Neural cell (in vitro differentiated cells): ENCODE results near the gene NR2F1-AS1.

Source experiments
- CTCF ChIP-seq: fragments of 450-650 bp; IDR thresholded peaks from 2 replicates; pipeline ENCODE4 v1.5.1; 2014; ENCODE audit warnings: antibody characterized with exemption, mild to moderate bottlenecking, moderate library complexity; ENCODE audit not compliant: poor library complexity, severe bottlenecking
- EP300 ChIP-seq: fragments of 450-650 bp; conservative IDR thresholded peaks from 2 replicates; pipeline ENCODE4 v1.6.1; 2014; ENCODE audit warnings: antibody characterized with exemption, mild to moderate bottlenecking, moderate library complexity; ENCODE audit not compliant: poor library complexity, severe bottlenecking
- EZH2 ChIP-seq: fragments of 200-600, 300-800 bp; shearing (Covaris generic), sonication (generic); IDR thresholded peaks from 2 replicates; pipeline ENCODE4 v1.6.1; 2014; ENCODE audit warnings: antibody characterized with exemption, low read length, borderline replicate concordance, mild to moderate bottlenecking; ENCODE audit not compliant: insufficient read depth, poor library complexity, severe bottlenecking
- MXI1 ChIP-seq: fragments of 450-650 bp; conservative IDR thresholded peaks from 2 replicates; pipeline ENCODE4 v1.6.1; 2014; ENCODE audit warnings: antibody characterized with exemption, mild to moderate bottlenecking; ENCODE audit not compliant: poor library complexity, severe bottlenecking
- POLR2AphosphoS5 ChIP-seq: IDR thresholded peaks from 2 replicates; pipeline ENCODE4 v1.6.1; 2012
- RAD21 ChIP-seq: fragments of 450-650 bp; conservative IDR thresholded peaks from 2 replicates; pipeline ENCODE4 v1.6.1; 2014; ENCODE audit warnings: antibody characterized with exemption, mild to moderate bottlenecking, moderate library complexity
- REST ChIP-seq: IDR thresholded peaks from 2 replicates; pipeline ENCODE4 v1.6.1; 2012; ENCODE audit warnings: borderline replicate concordance
- SMC3 ChIP-seq: fragments of 450-650 bp; conservative IDR thresholded peaks from 2 replicates; pipeline ENCODE4 v1.6.1; 2014; ENCODE audit warnings: antibody characterized with exemption, mild to moderate bottlenecking, moderate library complexity; ENCODE audit not compliant: poor library complexity
- TAF1 ChIP-seq: IDR thresholded peaks from 2 replicates; pipeline ENCODE4 v1.6.1; 2012; ENCODE audit warnings: low read depth

GRCh38 chr5:93578813-93579691 is 2.0 kb downstream of the NR2F1-AS1 start:
- TF ChIP-seq REST (no peak), EZH2 (no peak), MXI1 (no peak), CTCF (no peak), TAF1 (no peak), POLR2AphosphoS5 (no peak), SMC3 (no peak), RAD21 (no peak), EP300 (no peak)
